ENCODE results near the gene VIPR2. TPM values are rescaled to one million over a fixed set of nuclear protein-coding genes. Genes with fewer than 3 reads are reported as not detected.

The VIPR2 gene
- total RNA-seq, 1 experiment from 2014 or later: not detected

- H3K4me3 ChIP-seq (ENCODE audit: low read depth, low read length, poor library complexity, severe bottlenecking): no peak overlapping the region
- ChIA-PET POLR2A (ENCODE audit: low non-redundant PET) (no interaction called here), CTCF (no interaction called here)
- DNase-seq (ENCODE audit: low spot score): no peak
- BruUV-seq (replicated peaks): no TSS peak
- intact Hi-C loops (cut with micrococcal nuclease; ENCODE audit: unreplicated experiment): no loop called here
- H3K36me3 ChIP-seq (ENCODE audit: insufficient read depth, low read length, poor library complexity, severe bottlenecking): no peaks in the 10 kb centered on the region
- TF ChIP-seq EZH2 (IDR thresholded peaks at IDR 0.05; ENCODE audit: borderline replicate concordance, low read depth, low read length, poor library complexity, severe bottlenecking): no peak
- TF ChIP-seq CTCF (conservative IDR thresholded peaks at IDR 0.05; ENCODE audit: low read depth, low read length): no peak
- peaks cover 13% of the 10 kb centered on the region for H3K27me3 ChIP-seq (replicated peaks; ENCODE audit: insufficient read depth, low read depth, low read length, poor library complexity)
- H3K4me1 ChIP-seq (ENCODE audit: insufficient read depth, low read length, poor library complexity, severe bottlenecking): no peaks in the 10 kb centered on the region
- H3K27ac ChIP-seq (ENCODE audit: low read depth, low read length, poor library complexity, severe bottlenecking): no peak overlapping the region
- H3K9me3 ChIP-seq (ENCODE audit: low read depth, low read length, poor library complexity, severe bottlenecking): no peaks in the 10 kb centered on the region
These were observed 85.0 kb downstream of the VIPR2 start for GRCh38 chr7:159059629-159060028.

GRCh38 chr7:159057647-159058046 lies 87.0 kb downstream of the VIPR2 start:
- H3K9me3 ChIP-seq (ENCODE audit: low read depth, low read length, poor library complexity, severe bottlenecking): no peaks in the 10 kb centered on the region
- CTCF ChIA-PET: no interaction called here
- no TSS peak for BruUV-seq (replicated peaks)
- no peak overlapping the region for H3K27ac ChIP-seq (ENCODE audit: low read depth, low read length, poor library complexity, severe bottlenecking)
- no peak for TF ChIP-seq CTCF (conservative IDR thresholded peaks at IDR 0.05; ENCODE audit: low read depth, low read length)
- TF ChIP-seq EZH2 (IDR thresholded peaks at IDR 0.05; ENCODE audit: borderline replicate concordance, low read depth, low read length, poor library complexity, severe bottlenecking): no peak
- H3K4me1 ChIP-seq (ENCODE audit: insufficient read depth, low read length, poor library complexity, severe bottlenecking): no peaks in the 10 kb centered on the region
- POLR2A ChIA-PET (ENCODE audit: low non-redundant PET): no interaction called here
- no peak for DNase-seq (ENCODE audit: low spot score)
- intact Hi-C loops (cut with micrococcal nuclease; ENCODE audit: unreplicated experiment): no loop called here
- H3K36me3 ChIP-seq (ENCODE audit: insufficient read depth, low read length, poor library complexity, severe bottlenecking): no peaks in the 10 kb centered on the region
- peaks cover 20% of the 10 kb centered on the region for H3K27me3 ChIP-seq (replicated peaks; ENCODE audit: insufficient read depth, low read depth, low read length, poor library complexity)
- no peak overlapping the region for H3K4me3 ChIP-seq (ENCODE audit: low read depth, low read length, poor library complexity, severe bottlenecking)

GRCh38 chr7:159056737-159057136 lies 87.9 kb downstream of the VIPR2 start:
- no peaks in the 10 kb centered on the region for H3K4me1 ChIP-seq (ENCODE audit: insufficient read depth, low read length, poor library complexity, severe bottlenecking)
- H3K9me3 ChIP-seq (ENCODE audit: low read depth, low read length, poor library complexity, severe bottlenecking): no peaks in the 10 kb centered on the region
- H3K4me3 ChIP-seq (ENCODE audit: low read depth, low read length, poor library complexity, severe bottlenecking): no peak overlapping the region
- CTCF ChIA-PET: no interaction called here
- TF ChIP-seq EZH2 (IDR thresholded peaks at IDR 0.05; ENCODE audit: borderline replicate concordance, low read depth, low read length, poor library complexity, severe bottlenecking) (no peak), CTCF (conservative IDR thresholded peaks at IDR 0.05; ENCODE audit: low read depth, low read length) (no peak)
- no peaks in the 10 kb centered on the region for H3K36me3 ChIP-seq (ENCODE audit: insufficient read depth, low read length, poor library complexity, severe bottlenecking)
- POLR2A ChIA-PET (ENCODE audit: low non-redundant PET): no interaction called here
- no peak overlapping the region for H3K27ac ChIP-seq (ENCODE audit: low read depth, low read length, poor library complexity, severe bottlenecking)
- H3K27me3 ChIP-seq (replicated peaks; ENCODE audit: insufficient read depth, low read depth, low read length, poor library complexity): peaks cover 21% of the 10 kb centered on the region
- DNase-seq (ENCODE audit: low spot score): no peak
- no TSS peak for BruUV-seq (replicated peaks)
- intact Hi-C loops (cut with micrococcal nuclease; ENCODE audit: unreplicated experiment): no loop called here
